Mononuclear cell (primary cell): ENCODE data around the gene PSMC5. TPM values are rescaled to one million over a fixed set of nuclear protein-coding genes. Genes with fewer than 3 reads are reported as not detected.
A peak's percentile ranks its signal among the peaks of the same experiment; 100 is the strongest.

Experiments used
- H3K27me3 ChIP-seq: 2 replicates; pipeline ENCODE4 v1.6.0; 2011; ENCODE audit warnings: low read length, control low read depth; ENCODE audit not compliant: insufficient read depth
- H3K4me1 ChIP-seq: 2 replicates; pipeline ENCODE4 v1.5.1; 2011; ENCODE audit warnings: mild to moderate bottlenecking, low read length, control low read depth; ENCODE audit not compliant: insufficient read depth
- H3K4me3 ChIP-seq: 2 replicates; pipeline ENCODE4 v1.5.1; 2011; ENCODE audit warnings: mild to moderate bottlenecking, low read length, moderate library complexity
- H3K9me3 ChIP-seq: 2 replicates; pipeline ENCODE4 v1.5.1; 2011; ENCODE audit warnings: low read depth, mild to moderate bottlenecking, control low read depth, low read length
- total RNA-seq: library from RNA; depleted of rRNA; stranded (reverse); fragments of >200 nt; gene quantifications from one replicate; pipeline ENCODE4 v1.2.3, GENCODE V29; 2012

PSMC5 gene
- total RNA-seq, 1 donor, result 15.3 TPM

GRCh38 chr17:63830904-63831491, 3.8 kb downstream of the PSMC5 start:
- Histone ChIP-seq H3K27me3 (no peaks in the 10 kb centered on the region), H3K4me1 (peaks cover 50% of the 10 kb centered on the region), H3K9me3 (no peaks in the 10 kb centered on the region), H3K4me3 (no peak overlapping the region)

GRCh38 chr17:63831505-63831904, 4.3 kb downstream of the PSMC5 start:
- Histone ChIP-seq H3K9me3 (no peaks in the 10 kb centered on the region), H3K4me1 (peaks cover 45% of the 10 kb centered on the region), H3K27me3 (no peaks in the 10 kb centered on the region), H3K4me3 (no peak overlapping the region)

GRCh38 chr17:63832014-63832413, 4.8 kb downstream of the PSMC5 start:
- Histone ChIP-seq H3K27me3 (no peaks in the 10 kb centered on the region), H3K9me3 (no peaks in the 10 kb centered on the region), H3K4me1 (peaks cover 44% of the 10 kb centered on the region), H3K4me3 (no peak overlapping the region)

- Histone ChIP-seq H3K27me3 (no peaks in the 10 kb centered on the region), H3K4me1 (peaks cover 47% of the 10 kb centered on the region), H3K9me3 (no peaks in the 10 kb centered on the region), H3K4me3 (no peak overlapping the region)
Observed at GRCh38 chr17:63832455-63832854, 5.2 kb downstream of the PSMC5 start.

GRCh38 chr17:63833026-63833740, 6.0 kb downstream of the PSMC5 start:
- Histone ChIP-seq H3K4me1 (peaks cover 47% of the 10 kb centered on the region), H3K4me3 (no peak overlapping the region), H3K9me3 (no peaks in the 10 kb centered on the region), H3K27me3 (no peaks in the 10 kb centered on the region)

GRCh38 chr17:63833741-63834373, 6.6 kb downstream of the PSMC5 start:
- peaks cover 48% of the 10 kb centered on the region for H3K4me1 ChIP-seq
- H3K4me3 ChIP-seq, result no peak overlapping the region

GRCh38 chr17:63834431-63835166, 7.4 kb downstream of the PSMC5 start:
- Histone ChIP-seq H3K9me3 (no peaks in the 10 kb centered on the region), H3K4me1 (peaks cover 51% of the 10 kb centered on the region), H3K27me3 (no peaks in the 10 kb centered on the region), H3K4me3 (no peak overlapping the region)

More at GRCh38 chr17:63833741-63834373, 6.6 kb downstream of the PSMC5 start:
- H3K9me3 ChIP-seq, result no peaks in the 10 kb centered on the region
- no peaks in the 10 kb centered on the region for H3K27me3 ChIP-seq

GRCh38 chr17:63835167-63835720, 8.0 kb downstream of the PSMC5 start:
- peaks cover 57% of the 10 kb centered on the region for H3K4me1 ChIP-seq
- H3K9me3 ChIP-seq, result no peaks in the 10 kb centered on the region
- H3K27me3 ChIP-seq, result no peaks in the 10 kb centered on the region
- H3K4me3 ChIP-seq, result no peak overlapping the region

GRCh38 chr17:63836811-63837210, 9.6 kb downstream of the PSMC5 start:
- Histone ChIP-seq H3K4me3 (no peak overlapping the region), H3K4me1 (peaks cover 60% of the 10 kb centered on the region), H3K27me3 (no peaks in the 10 kb centered on the region), H3K9me3 (no peaks in the 10 kb centered on the region)

- peaks cover 55% of the 10 kb centered on the region for H3K4me1 ChIP-seq
- no peak overlapping the region for H3K4me3 ChIP-seq
- no peaks in the 10 kb centered on the region for H3K9me3 ChIP-seq
- H3K27me3 ChIP-seq, result no peaks in the 10 kb centered on the region
Observed at GRCh38 chr17:63837480-63837879, 10.2 kb downstream of the PSMC5 start.

- no peaks in the 10 kb centered on the region for H3K9me3 ChIP-seq
- H3K27me3 ChIP-seq, result no peaks in the 10 kb centered on the region
- H3K4me3 ChIP-seq, result no peak overlapping the region
- peaks cover 56% of the 10 kb centered on the region for H3K4me1 ChIP-seq
Observed at GRCh38 chr17:63837962-63838600, 10.8 kb downstream of the PSMC5 start.

- no peaks in the 10 kb centered on the region for H3K27me3 ChIP-seq
- no peak overlapping the region for H3K4me3 ChIP-seq
- H3K4me1 ChIP-seq, result peaks cover 62% of the 10 kb centered on the region
- no peaks in the 10 kb centered on the region for H3K9me3 ChIP-seq
Observed at GRCh38 chr17:63838631-63839171, 11.5 kb downstream of the PSMC5 start.

- peak overlapping the region; percentile 80 for H3K4me3 ChIP-seq
- no peaks in the 10 kb centered on the region for H3K27me3 ChIP-seq
- H3K4me1 ChIP-seq, result peaks cover 58% of the 10 kb centered on the region
- H3K9me3 ChIP-seq, result no peaks in the 10 kb centered on the region
Observed at GRCh38 chr17:63840591-63841349, 13.5 kb downstream of the PSMC5 start.
